Stimulated activated CD8-positive, alpha-beta memory T cell treated with anti-CD3 and anti-CD28 coated beads, Interleukin-15, amount 100 ng/mL, for 24 hours (primary cell): ENCODE measurements around the gene EVC2.
"Not testable (repeated sequence)": the region's sequence is repeated elsewhere in the genome, so short reads cannot be mapped to it uniquely, and the experiment has no call there.

Source experiments
- DNase-seq: peaks from one replicate; pipeline ENCODE4 v3.0.0-alpha.2; 2020; ENCODE audit warnings: low read depth

Gene EVC2

DNA sequence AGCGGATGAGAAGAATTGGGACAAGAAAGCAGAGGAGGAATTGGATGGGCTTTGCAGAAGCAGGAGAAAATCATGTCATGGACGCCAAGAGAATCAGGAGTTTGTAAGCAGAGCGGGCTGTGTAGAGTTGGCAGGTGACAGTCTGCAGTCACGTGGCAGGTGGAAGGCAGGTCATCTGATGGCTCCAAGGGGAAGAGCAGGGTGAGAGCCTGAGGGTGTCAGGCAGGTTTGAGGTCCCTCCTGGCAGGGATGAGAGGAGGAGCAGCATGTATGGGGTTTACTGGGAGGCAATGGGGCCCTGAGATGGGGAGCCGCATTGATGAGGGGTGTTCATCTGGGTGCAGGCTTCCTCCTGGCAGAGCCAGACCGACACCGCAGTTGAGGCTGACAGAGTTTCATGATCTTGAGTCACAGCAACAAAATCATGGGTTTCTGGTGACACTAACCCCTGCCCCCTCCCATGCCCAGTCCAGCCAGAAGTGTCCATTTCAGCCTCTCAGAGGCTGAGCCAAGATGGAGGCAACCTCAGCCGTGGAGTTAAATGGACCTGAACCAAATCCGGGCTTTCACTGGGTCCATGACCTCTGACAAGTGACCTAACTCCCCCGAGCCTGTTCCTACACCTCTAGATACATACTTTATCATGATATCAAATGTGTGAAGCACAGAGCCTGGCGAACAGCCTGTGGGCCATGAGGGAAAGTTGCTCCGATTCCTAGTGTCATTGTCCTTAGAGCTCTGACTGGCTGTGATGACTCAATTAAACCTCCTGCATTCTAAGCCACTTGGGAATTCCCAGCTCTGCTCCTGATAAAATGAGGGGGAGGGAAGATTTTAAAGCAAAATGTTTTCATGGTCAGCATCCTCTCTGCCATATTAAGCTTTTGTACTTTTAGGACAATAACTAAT lies 38.7 kb upstream of the EVC2 start:
- no peak for DNase-seq

DNA sequence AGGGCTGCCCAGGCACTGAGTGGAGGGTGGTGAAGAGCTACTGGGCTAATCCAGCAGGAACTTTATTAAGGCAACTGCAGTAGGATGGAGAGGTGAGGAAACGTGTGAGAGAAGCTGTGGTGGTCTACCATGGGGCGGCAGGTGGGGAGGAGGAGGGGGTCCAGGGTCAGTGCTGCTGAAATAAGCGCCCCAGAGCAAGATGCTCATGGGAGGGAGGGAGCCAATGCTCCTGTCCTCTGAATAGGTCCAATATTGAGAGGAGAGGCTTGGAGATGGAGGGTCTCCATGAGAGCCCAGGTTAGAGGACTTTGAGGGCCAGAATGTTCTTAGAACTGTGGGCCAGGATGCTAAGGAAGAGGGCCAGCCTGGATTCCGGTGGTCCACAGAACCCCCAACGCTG lies 37.9 kb upstream of the EVC2 start:
- DNase-seq = no peak

DNA sequence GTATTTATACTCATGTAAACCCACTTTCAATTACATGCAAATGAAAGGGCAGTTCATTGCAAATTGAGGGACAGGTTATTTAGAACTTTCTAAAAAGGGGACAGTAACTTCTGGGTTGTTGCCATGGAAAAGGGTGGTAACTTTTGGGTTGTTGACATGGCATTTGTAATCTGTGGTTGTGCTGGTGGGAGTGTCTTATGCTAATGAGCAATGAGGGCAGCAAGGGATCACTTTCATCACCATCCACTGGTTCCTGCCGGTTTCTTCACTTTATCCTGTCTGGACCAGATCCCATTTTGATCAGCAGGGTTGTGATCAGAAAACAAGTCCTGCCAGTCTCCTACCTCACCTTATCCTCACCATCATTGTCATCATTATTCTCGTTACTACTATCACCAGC lies 34.6 kb upstream of the EVC2 start:
- DNase-seq = no peak

DNA sequence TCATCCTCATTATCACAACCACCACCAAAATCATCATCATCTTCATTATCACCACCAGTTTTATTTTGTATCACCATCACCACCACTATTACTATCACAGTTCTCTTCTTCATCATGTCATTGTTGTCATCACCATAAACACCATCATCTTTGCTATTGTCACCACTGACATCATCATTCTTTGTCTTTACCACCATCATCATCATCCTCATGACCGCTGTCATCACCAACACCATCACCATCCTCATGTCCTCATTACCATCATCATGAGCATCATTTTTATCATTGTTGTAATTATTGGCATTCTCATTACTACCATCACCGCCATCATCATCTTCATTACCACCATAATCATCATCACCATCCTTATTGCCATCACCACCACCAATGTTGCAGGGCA lies 34.0 kb upstream of the EVC2 start:
- DNase-seq = no peak

DNA sequence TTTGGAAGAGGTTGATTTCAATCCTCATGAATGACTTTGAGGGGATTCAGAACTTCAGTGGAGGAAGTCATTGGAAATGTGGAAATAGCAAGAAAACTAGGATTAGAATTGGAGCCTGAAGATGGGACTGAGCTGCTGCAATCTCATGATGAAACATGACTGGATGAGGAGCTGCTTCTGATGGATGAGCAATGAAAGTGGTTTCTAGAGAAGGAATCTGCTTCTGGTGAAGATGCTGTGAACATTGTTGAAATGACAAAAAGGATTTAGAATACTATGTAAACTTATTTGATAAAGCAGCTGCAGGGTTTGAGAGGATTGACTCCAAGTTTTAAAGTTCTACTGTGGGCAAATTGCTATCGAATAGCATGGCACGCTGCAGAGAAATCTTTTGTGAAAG lies 29.7 kb upstream of the EVC2 start:
- DNase-seq = no peak

DNA sequence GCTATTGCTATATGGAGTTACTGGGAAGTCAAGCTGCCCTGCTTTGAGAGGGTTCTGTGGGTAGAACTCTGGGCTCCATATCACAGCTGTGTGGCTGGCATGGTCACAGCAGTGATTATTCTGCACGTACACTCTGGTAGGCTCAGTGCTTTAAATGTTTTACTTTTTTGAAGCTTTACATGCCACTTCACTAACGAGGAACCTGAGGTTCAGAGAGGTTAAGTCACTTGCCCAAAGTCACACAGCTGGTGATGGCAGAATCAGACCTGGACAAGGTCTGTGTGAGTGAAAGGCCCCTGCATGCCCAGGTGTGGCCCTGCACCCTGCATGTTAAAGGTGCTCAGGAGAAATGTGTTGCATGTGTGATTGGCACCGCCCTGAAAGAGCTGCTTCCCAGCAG lies 27.1 kb upstream of the EVC2 start:
- no peak for DNase-seq

DNA sequence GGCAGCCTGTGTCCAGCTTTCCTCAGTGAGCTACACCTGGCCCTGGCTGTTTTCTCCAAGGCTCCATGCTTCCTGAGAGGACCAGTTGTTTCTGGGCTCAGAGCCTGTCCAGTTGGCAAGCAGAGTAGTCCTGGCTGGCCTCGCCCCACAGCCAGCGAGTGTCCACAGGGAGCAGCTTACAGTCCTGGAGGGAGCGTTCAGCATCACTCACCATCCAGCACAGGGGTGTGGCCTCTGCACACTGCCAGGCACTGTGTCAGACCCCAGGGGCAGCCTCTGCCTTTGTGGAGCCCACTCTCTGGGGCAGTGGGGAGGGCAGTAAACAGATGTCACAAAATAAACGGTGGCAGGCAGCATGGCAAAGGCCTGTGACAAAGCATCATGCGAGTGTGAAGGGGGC lies 26.5 kb upstream of the EVC2 start:
- no peak for DNase-seq

DNA sequence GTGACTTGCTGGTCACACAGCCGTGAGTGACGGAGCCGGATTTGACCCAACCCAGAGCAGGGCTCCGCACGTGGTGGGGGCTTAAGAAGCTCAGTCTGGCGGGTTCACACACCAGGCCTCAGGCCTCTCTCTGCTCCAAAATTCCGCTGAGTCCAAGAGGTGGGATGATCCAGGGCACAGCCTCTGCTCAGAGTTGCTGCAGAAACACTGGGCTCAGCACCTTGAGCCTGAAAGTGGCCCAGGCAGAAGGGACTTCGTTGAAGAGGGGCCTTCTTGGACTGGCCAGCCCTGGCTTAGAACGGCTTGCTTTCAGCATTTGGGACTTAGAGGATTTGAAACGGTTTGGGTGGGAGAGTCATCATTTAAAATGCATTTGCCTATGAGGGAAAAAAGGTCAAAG lies 23.8 kb upstream of the EVC2 start:
- DNase-seq = no peak

DNA sequence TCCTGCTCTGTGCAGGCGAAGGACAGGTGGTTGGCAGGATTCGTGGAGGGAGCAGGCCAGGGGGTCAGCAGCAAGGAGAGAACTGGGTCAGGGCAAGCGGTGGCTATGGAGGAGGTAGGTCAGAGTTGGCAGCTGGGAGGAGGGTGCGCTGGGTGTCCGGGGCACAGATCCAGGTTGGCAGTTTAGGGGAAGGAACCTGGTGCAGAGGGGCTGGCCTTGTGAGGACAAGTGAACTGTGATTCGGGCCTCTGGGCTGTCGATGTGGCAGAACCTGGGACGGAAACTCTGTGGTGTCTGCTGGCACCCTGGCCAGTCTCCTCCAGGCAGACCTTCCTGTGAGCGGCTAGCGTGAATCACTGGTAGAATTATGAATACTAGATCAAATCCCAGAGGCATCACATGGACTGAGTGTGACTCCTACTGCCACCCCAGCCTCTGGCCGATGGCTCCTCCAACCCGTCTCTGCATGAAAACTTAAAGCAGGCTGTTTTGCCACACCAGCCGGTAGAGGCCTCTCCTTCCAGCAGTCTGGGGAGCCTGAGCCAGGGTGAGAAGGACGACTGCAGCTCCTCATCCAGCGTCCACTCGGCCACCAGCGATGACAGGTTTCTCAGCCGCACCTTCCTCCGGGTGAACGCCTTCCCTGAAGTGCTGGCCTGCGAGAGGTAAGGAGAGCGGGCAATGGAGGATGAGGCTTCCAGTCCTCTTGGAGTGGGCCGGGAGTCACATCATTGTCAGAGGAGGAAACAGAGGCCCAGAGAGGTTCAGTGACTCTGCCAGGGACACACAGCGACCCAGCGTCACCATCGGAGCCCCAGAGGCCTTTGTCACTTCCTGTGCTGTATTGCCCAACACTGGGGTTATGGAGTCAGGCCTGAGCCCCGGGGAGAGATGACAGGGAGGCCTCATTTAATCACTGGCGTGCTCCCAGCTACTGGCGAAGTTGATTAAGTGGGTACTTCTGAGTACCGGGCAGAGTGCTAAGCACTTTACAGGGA lies 22.9 kb upstream of the EVC2 start:
- DNase-seq = no peak

DNA sequence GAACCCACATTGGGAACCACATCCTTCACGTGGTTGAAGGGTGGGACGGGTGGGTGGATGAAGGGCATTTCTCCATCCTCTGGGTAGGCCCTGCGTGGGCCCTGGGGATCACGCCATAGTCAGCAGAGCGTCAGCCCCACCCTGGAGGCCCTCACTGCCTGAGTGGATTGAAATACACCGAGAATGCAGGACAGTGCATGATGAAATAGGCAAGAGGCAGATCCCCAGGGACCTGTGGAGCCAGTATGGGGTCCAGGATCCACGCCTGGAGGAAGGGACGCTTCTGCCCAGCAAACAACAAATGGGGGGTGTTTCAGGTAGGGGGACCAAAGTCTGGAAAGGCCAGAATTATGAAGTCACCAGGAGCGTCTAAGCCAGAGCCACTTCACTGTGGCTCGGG lies 22.1 kb upstream of the EVC2 start:
- no peak for DNase-seq

DNA sequence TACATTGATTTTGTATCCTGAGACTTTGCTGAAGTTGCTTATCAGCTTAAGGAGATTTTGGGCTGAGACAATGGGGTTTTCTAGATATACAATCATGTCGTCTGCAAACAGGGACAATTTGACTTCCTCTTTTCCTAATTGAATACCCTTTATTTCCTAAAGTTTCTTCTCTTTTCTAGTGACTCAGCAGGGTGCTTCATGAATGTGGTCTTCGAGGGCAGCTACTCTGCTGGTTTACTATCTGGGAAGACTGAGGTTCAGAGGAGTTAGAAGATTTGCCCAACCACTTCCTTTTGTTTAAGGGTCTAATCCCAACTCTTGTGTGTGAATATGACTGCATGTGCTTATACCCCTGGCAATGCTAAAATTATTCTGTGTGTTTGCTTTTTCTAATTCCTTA lies 20.1 kb upstream of the EVC2 start:
- not testable (repeated sequence) for DNase-seq

DNA sequence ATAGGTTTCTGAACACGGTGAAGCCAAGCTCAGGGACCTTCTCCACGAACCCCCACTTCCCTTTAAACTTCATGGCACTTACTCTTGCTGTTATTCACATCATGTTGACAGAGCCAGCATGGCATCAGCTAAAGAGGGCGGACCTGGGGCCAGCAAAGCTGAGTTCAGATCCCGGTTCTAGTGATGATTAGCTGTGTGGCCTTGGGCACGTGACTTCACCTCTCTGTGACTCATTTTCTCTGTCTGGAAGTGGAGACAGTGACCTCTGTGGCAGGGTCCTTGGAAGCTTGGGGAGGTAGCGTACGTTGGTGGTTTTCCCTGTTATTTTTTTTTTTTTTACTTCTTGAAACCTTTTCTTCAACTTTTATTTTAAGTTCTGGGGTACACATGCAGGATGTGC lies 16.0 kb upstream of the EVC2 start:
- no peak for DNase-seq

DNA sequence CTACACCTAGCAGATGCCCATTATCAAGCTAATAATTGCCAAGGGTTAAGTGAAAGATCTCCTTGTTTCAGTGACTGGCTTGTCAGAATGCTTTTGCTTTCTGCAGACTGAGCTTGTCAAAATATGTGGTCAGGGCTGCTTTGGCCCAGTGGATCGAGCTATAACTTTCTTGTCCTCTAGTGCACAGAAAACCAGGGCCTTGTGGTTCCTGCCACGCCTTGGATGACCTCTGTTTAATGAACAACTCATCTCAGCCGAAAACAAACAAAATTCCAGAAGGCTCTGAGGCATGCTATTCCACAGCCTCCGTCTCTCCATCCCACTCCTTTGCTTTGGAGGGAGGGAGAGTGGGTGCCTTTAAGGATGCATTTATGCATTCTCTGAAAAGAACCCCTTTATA lies 14.0 kb upstream of the EVC2 start:
- DNase-seq = no peak

DNA sequence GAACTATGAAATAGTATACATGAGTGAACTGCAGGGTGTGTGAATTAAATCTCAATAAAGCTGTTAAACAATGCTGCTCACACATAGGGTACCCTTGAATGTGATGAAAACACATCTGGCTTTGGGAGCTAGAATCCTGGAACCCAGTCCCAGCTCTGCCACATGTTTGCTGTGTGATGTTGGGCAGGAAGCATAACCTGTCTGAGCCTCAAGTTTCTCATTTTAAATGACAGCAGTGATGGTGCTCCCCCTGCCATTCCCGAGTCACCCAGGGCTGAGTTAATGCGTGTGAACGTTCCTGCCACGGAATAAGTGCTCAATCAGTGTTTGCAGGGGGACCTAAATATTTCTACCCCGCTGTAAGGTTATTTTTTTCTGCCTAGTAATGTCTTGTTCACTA lies 13.6 kb upstream of the EVC2 start:
- DNase-seq = no peak

DNA sequence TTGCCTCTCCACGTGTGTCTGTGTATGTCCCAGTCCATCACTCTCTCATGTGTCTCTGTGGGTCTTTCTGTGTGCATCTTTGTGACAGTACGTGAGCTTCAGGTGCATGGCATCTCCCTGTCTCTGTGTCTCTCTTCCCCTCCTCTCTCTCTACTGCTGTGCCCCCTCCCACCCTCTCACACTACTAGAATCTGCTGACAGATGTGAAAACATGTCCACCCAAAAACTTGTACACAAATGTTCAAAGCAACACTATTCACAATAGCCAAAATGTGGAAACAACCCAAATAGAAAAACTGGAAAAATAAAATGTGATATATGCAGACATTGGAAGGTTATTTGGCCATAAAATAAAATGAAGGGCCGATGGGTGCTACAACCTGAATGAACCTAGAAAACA lies 12.6 kb upstream of the EVC2 start:
- no peak for DNase-seq

DNA sequence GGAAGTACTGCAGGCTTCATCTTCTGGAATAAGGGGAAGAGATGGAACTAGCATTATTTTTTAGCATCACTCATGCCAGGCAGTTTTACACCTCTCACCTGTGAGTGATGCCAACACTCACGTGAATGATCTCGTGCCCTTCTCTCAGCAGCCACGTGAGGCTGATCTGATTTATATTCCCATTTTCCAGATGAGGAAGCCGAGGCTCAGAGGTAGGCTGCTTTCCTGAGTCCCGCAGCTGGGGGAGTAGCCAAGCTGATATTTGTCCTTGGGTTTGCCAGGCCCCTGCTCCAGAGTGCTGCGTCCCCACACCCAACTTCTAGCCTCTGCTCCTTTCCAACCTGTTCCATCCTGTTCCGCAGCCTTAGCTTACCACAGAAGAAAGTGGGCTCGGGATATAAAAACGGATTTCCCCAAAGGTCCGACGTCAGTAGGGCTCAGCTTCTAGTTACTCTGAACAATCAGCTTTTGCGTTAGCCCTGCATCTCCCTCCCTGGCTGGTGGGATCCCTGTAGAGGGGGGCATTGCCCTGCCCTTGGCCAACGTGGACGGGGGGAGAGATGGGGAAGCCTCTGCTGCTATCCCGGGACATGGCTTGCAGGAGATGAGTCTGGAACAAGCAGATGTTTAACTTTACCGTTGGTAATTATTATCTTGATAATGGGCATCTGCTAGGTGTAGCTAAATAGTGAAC lies 11.9 kb upstream of the EVC2 start:
- DNase-seq = no peak

DNA sequence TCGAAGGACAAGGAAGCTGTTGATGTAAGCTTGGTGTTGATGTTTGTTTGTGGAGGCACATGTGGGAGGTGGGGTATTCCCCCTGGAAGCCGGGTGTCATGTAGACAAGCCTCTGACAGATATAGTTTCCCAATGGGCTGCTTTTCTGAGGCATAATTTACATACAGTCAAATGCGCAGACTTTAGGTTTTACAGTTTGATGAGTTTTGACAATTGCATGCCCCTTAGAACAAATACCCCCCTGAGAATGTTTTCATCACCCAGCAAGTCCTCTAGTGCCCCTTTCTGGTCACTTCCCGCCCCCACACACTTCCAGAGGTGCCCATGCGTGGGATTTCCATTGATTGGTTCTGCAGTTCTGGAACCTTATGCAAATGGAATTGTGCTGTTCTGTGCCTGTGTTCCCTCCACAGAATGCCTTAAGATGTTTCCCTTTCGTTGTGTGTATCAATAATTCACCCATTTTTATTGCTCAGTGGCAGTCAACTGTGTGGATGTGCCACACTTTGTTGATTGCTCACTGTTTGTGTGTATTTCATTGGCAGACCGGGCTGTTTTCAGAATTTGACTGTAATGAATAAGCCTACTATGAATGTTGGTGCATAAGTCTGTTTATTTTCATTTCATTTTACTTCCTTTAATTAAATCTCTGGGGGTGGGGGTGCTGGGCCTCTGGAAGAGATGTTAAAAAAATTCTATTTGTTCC lies 11.1 kb upstream of the EVC2 start:
- no peak for DNase-seq

DNA sequence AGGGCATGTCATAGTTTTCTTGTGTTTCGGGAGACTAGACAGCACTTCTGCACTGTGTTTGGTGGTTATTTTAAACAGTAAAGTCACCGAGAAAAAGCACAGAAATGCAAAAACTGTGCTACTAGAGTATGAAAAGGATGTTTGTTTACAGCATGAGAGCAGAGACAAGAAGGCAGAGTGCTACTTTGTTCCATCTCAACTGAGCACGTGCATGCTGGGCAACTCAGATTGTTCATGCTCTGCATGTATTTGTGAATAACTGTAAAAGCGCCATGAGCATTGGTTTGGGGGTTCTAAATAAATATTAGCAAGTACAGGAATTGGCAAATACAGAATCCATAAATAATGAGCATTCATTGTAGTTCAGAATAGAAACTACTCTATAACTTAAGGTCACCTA lies 10.1 kb upstream of the EVC2 start:
- no peak for DNase-seq

DNA sequence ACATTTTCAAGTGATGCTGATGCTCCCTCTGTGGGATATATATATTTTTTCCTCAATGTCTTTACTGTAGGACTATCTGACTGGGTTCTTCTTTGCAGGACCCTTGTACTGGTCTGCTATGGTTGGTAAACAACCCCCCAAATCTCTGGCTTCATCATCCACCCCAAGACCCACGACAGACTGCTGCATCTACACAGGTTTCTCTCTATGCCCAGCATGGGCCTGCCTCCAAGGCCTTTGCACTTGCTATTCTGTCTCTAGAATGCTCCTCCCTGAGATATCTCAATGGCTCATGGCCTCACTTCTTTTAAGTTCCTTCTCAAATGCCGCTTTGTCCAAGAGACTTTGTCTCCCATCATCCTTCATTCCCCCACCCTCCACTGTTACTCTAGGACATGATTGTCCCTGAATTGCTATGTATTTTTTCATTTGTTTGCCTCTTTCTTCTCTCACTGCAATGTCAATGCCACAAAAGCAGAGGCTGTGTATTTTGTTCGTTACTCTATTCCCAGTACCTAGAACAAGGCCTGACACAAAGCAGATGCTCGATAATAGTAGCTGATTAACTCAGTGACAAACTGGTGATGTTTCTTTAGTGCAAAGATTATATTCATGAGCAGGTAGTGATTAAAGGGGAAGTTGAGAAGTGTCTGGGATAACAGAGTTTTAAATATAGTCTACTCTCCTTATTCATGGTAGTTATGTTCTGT lies 9.2 kb upstream of the EVC2 start:
- DNase-seq = no peak

DNA sequence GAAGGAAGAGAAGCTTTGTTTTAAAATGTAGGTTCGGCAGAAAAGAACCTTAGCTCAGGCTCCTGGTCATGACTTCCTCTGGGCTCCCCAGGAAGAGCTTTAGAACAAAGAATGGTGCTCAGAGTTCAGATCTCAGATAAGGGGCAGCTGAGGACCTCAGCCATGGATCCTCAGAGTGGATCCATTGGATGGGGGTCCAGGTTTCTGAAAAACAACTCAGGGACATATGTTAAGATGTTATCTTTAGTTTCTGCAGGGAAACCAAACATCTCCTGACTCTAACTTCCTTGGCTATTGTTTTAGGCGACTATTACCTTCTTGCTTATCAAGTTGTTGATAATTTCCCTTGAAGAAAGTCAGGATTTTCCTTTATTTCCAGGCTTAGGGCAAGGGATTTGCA lies 8.0 kb upstream of the EVC2 start:
- DNase-seq = no peak

DNA sequence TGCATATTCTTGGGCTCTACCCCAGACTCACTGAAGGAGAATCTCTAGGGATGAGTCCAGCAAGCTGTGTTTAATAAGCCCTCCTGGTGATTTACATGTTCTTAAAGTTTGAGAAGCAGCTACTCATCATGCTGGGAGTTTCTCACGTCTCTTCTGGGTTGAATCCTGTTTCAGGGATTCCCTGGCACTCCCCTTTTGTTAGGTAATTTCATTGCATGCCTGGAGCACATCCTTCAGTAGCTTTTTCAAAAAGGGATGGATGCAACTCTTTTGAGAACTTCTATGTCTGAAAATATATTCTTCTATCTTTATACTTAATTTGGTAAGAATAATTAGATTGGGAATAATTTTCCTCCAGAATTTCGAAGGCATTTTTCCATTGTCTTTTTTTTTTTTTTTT lies 7.0 kb upstream of the EVC2 start:
- no peak for DNase-seq
